Neuronal stem cell (in vitro differentiated cells): ENCODE data around the gene VTN.

Experiments used
- DNase-seq: peaks from one replicate; pipeline ENCODE4 v3.0.0-alpha.2; 2013; ENCODE audit warnings: low spot score
- H2AFZ ChIP-seq: one replicate; pipeline ENCODE4 v1.6.1; 2013; ENCODE audit warnings: mild to moderate bottlenecking, low read length, inconsistent platforms
- H2AK5ac ChIP-seq: 2 replicates; pipeline ENCODE4 v1.6.1; 2013; ENCODE audit warnings: low read depth, mild to moderate bottlenecking, inconsistent platforms, low read length, moderate library complexity, mixed read lengths
- H2BK120ac ChIP-seq: 2 replicates; pipeline ENCODE4 v1.6.1; 2013; ENCODE audit warnings: low read depth, mild to moderate bottlenecking, inconsistent platforms, low read length, moderate library complexity, mixed read lengths
- H2BK12ac ChIP-seq: one replicate; pipeline ENCODE4 v1.6.1; 2013; ENCODE audit warnings: low read length, inconsistent platforms
- H2BK15ac ChIP-seq: 2 replicates; pipeline ENCODE4 v1.6.1; 2013; ENCODE audit warnings: mild to moderate bottlenecking, low read length, inconsistent platforms, mixed read lengths
- H2BK5ac ChIP-seq: one replicate; pipeline ENCODE4 v1.6.1; 2013; ENCODE audit warnings: inconsistent platforms, mild to moderate bottlenecking, low read length, moderate library complexity
- H3K14ac ChIP-seq: one replicate; pipeline ENCODE4 v1.6.1; 2013; ENCODE audit warnings: low read length, inconsistent platforms
- H3K18ac ChIP-seq: 2 replicates; pipeline ENCODE4 v1.6.1; 2013; ENCODE audit warnings: low read length, inconsistent platforms
- H3K23ac ChIP-seq: 2 replicates; pipeline ENCODE4 v1.6.1; 2013; ENCODE audit warnings: low read depth, mild to moderate bottlenecking, mixed read lengths, low read length, inconsistent platforms; ENCODE audit not compliant: poor library complexity
- H3K27ac ChIP-seq: replicated peaks from 3 replicates; pipeline ENCODE4 v1.5.1; 2013; ENCODE audit warnings: low read length, inconsistent platforms
- H3K27me3 ChIP-seq, 3 experiments: 2 replicates each; pipeline ENCODE4 v1.6.1; 2013; ENCODE audit warnings: low read length in 3 of 3, mild to moderate bottlenecking in 2 of 3, inconsistent platforms in 1 of 3, low read depth in 1 of 3, mixed read lengths in 1 of 3, moderate library complexity in 1 of 3; ENCODE audit not compliant: control insufficient read depth in 3 of 3, insufficient read depth in 3 of 3
- H3K36me3 ChIP-seq, 2 donors: replicated peaks in 1 of 2; 2 replicates each; pipeline ENCODE4 v1.6.1; 2013; ENCODE audit warnings: low read length in 2 of 2; ENCODE audit not compliant: control insufficient read depth in 2 of 2, insufficient read depth in 2 of 2
- H3K4ac ChIP-seq: 2 replicates; pipeline ENCODE4 v1.6.1; 2013; ENCODE audit warnings: inconsistent platforms, mild to moderate bottlenecking, low read length, moderate library complexity
- H3K4me1 ChIP-seq, 2 donors: 1 replicate in 1 of 2; 2 replicates in 1 of 2; pipeline ENCODE4 v1.6.1; 2013; ENCODE audit warnings: low read length in 2 of 2, low read depth in 1 of 2; ENCODE audit not compliant: control insufficient read depth in 2 of 2, insufficient read depth in 1 of 2
- H3K4me2 ChIP-seq: one replicate; pipeline ENCODE4 v1.6.1; 2013; ENCODE audit warnings: mild to moderate bottlenecking, low read length, inconsistent platforms; ENCODE audit not compliant: insufficient read depth, poor library complexity, severe bottlenecking
- H3K4me3 ChIP-seq, 2 donors: 2 replicates each; pipeline ENCODE4 v1.5.1; 2013; ENCODE audit warnings: low read length in 2 of 2, mild to moderate bottlenecking in 2 of 2, inconsistent platforms in 1 of 2, moderate library complexity in 1 of 2
- H3K79me1 ChIP-seq: one replicate; pipeline ENCODE4 v1.6.1; 2013; ENCODE audit warnings: low read depth, mild to moderate bottlenecking, inconsistent platforms, low read length, moderate library complexity
- H3K9ac ChIP-seq: one replicate; pipeline ENCODE4 v1.6.1; 2013; ENCODE audit warnings: mild to moderate bottlenecking, low read depth, low read length, inconsistent platforms; ENCODE audit not compliant: poor library complexity
- H3K9me3 ChIP-seq, 2 donors: replicated peaks in 1 of 2; 2 replicates each; pipeline versions ENCODE3 to v1.6.1; 2013; ENCODE audit warnings: low read length in 2 of 2, mild to moderate bottlenecking in 2 of 2, inconsistent platforms in 1 of 2, low read depth in 1 of 2, mixed read lengths in 1 of 2, moderate library complexity in 1 of 2; ENCODE audit not compliant: control insufficient read depth in 2 of 2, insufficient read depth in 1 of 2
- H4K8ac ChIP-seq: one replicate; pipeline ENCODE4 v1.6.1; 2013; ENCODE audit warnings: low read depth, mild to moderate bottlenecking, inconsistent platforms, low read length, moderate library complexity
- H4K91ac ChIP-seq: one replicate; pipeline ENCODE4 v1.6.1; 2013; ENCODE audit warnings: low read length, low read depth, mild to moderate bottlenecking, inconsistent platforms; ENCODE audit not compliant: poor library complexity
- whole genome bisulfite sequencing, 2 donors: extraction: QIAGEN DNeasy Blood & Tissue Kit; methylation state at CpG; one replicate each; pipeline ENCODE4 v1.1.7; 2013; ENCODE audit warnings: missing lambda C conversion rate in 2 of 2, mixed read lengths in 1 of 2; ENCODE audit not compliant: insufficient read length in 2 of 2, insufficient replicate concordance in 1 of 2; ENCODE audit errors: extremely low coverage in 2 of 2; 5-methylcytosine and 5-hydroxymethylcytosine counted together

VTN gene

DNA sequence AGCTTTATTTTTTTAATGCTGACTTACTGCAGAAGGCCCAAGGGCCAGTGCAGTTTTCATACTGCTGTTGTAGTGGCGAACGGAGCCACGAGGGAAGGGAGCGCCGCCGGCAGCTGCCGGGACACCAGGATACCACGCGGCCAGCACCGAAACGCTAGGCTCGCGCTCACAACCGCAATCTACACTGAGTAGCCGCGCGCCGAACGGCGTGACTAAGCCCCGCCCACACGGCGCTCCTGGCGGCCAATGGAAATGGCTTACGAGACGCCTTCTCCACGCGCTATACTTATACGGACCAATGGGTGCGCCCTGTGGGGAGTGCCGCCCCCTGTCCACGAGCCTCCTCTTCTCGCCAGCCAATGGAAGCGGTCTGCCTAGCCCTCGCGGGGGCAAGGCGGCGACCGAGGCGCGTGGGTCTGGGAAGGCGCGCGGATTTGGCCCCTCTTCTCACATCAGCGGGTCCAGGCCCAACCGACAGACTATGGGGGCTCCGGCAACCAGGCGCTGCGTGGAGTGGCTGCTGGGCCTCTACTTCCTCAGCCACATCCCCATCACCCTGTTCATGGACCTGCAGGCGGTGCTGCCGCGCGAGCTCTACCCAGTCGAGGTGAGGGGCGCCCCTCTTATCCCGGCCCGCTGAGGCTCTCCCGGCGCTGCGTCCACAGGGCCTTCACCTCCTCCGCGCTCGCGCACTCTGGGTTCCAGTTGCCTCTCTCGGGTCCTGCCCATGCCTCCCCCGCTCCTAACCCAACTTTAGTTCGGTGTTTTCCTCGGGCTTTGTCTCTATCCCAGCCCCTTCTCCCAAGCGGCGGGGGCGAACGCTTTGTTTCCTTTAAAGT is 51.1 kb downstream of the VTN start, which contains the start of gene TMEM97:
TMEM97 (plus strand) TSS at position 442 of the 839 bp plus-strand sequence; CDS start at position 482, 40 bp downstream.
- Histone ChIP-seq H2AK5ac (peak within 1 kb of the TSS; percentile 86), H4K8ac (peak within 1 kb of the TSS; percentile 70), H3K79me1 (peaks cover 2% of the 10 kb centered on the region), H3K27ac (peak within 1 kb of the TSS; percentile 74), H3K4me3 (peak within 1 kb of the TSS; percentile 58 to 96), H3K4me2 (peak within 1 kb of the TSS; percentile 68), H3K18ac (peak within 1 kb of the TSS; percentile 96), H2BK5ac (peak within 1 kb of the TSS; percentile 93), H3K23ac (peak within 1 kb of the TSS; percentile 80), H3K36me3 (peaks cover 0 to 38% of the 10 kb centered on the region in 2 donors), H3K9ac (peak within 1 kb of the TSS; percentile 96), H2BK15ac (peak within 1 kb of the TSS; percentile 86), H3K9me3 (peaks cover 0 to 10% of the 10 kb centered on the region in 2 donors), H3K4ac (peak within 1 kb of the TSS; percentile 67), H4K91ac (peak within 1 kb of the TSS; percentile 77), H3K4me1 (peaks cover 15 to 27% of the 10 kb centered on the region in 2 donors), H2AFZ (peak within 1 kb of the TSS; percentile 87), H3K27me3 (no peaks in the 10 kb centered on the region), H3K14ac (peak within 1 kb of the TSS; percentile 83), H2BK12ac (peak within 1 kb of the TSS; percentile 69), H2BK120ac (no peak within 1 kb of the TSS)
- peak; percentile 93 for DNase-seq
- WGBS, 2 donors, result no CpG with 5 or more reads among the region's 72 CpGs

DNA sequence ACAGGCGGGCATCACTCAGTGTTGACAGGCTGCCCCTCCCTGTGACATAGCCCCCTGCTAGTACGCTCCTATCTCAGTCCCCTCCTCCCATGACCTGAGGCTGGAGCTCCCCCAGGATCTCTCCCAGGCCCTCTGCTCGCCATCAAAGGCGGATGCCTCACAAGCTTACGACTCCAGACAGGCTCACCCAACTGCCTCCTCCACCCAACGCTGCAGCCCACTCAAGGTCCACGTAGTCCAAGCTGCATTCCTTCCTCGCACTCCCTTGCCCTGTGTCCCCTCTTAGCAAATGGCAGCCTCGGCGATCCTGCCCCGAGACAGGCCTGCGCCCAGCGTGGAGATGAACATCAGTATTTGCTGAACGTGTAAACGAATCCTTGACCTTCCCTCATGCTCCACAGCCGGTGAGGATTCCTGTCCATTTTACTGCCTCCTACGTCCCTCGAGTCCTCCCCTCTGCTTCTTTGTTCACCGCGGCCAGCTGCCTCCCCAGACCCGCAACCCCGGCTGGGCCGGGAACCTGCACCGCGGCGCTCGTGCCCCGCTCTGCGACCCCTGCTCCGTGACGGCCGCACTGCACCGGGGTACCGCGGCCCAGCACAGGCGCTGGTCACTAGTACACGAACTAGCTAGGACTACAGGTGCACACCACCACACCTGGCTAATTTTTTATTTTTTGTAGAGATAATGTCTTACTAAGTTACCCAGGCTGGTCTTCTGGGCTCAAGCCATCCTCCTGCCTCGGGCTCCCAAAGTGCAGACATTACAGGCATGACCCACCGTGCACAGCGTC is 51.9 kb downstream of the VTN start:
- H3K4ac ChIP-seq, result peak overlapping the region; percentile 67
- H3K79me1 ChIP-seq, result peaks cover 2% of the 10 kb centered on the region
- peak overlapping the region; percentile 77 for H4K91ac ChIP-seq
- peaks cover 15 to 23% of the 10 kb centered on the region in 2 donors for H3K4me1 ChIP-seq
- peak overlapping the region; percentile 58 to 83 for H3K4me3 ChIP-seq
- H3K23ac ChIP-seq, result peak overlapping the region; percentile 80
- H3K4me2 ChIP-seq, result peak overlapping the region; percentile 68
- DNase-seq, result peak; percentile 42
- no CpG with 5 or more reads among the region's 40 CpGs for WGBS, 2 donors
- H2BK12ac ChIP-seq, result peak overlapping the region; percentile 3
- H3K27me3 ChIP-seq, result no peaks in the 10 kb centered on the region
- peak overlapping the region; percentile 4 for H2BK5ac ChIP-seq
- peak overlapping the region; percentile 88 for H3K18ac ChIP-seq
- H3K27ac ChIP-seq, result peak overlapping the region; percentile 66
- H2BK120ac ChIP-seq, result no peak overlapping the region
- H3K9me3 ChIP-seq, result peaks cover 0 to 10% of the 10 kb centered on the region in 2 donors
- peak overlapping the region; percentile 70 for H4K8ac ChIP-seq
- peak overlapping the region; percentile 70 for H2AFZ ChIP-seq
- peaks cover 0 to 33% of the 10 kb centered on the region in 2 donors for H3K36me3 ChIP-seq
- H3K9ac ChIP-seq, result peak overlapping the region; percentile 96
- H2AK5ac ChIP-seq, result peak overlapping the region; percentile 33
- peak overlapping the region; percentile 86 for H2BK15ac ChIP-seq
- H3K14ac ChIP-seq, result no peak overlapping the region
